Parathyroid adenoma (tissue), 2 donors: Measurements from ENCODE around the gene RIPOR3.

Source experiments
- H2AFZ ChIP-seq: fragments of 300-600 bp; sonication (generic); one replicate; pipeline ENCODE4 v1.7.0; 2017; ENCODE audit warnings: antibody characterized with exemption, mild to moderate bottlenecking
- H3K27ac ChIP-seq: fragments of 300-600 bp; sonication (generic); one replicate; pipeline ENCODE4 v1.7.0; 2017
- H3K27me3 ChIP-seq: fragments of 300-600 bp; sonication (generic); one replicate; pipeline ENCODE4 v1.7.0; 2017; ENCODE audit warnings: low read length; ENCODE audit not compliant: control insufficient read depth, insufficient read depth
- H3K36me3 ChIP-seq: fragments of 300-600 bp; sonication (generic); one replicate; pipeline ENCODE4 v1.7.0; 2017; ENCODE audit warnings: low read length; ENCODE audit not compliant: control insufficient read depth, insufficient read depth
- H3K4me1 ChIP-seq: fragments of 300-600 bp; sonication (generic); one replicate; pipeline ENCODE4 v1.7.0; 2017; ENCODE audit warnings: control low read depth
- H3K4me2 ChIP-seq: fragments of 300-600 bp; sonication (generic); one replicate; pipeline ENCODE4 v1.7.0; 2017; ENCODE audit warnings: low read length
- H3K4me3 ChIP-seq: fragments of 300-600 bp; sonication (generic); one replicate; pipeline ENCODE4 v1.7.0; 2017; ENCODE audit warnings: low read depth, low read length
- H3K79me2 ChIP-seq: fragments of 300-600 bp; sonication (generic); one replicate; pipeline ENCODE4 v1.7.0; 2017; ENCODE audit warnings: control low read depth
- H3K9ac ChIP-seq: fragments of 300-600 bp; sonication (generic); one replicate; pipeline ENCODE4 v1.7.0; 2017; ENCODE audit warnings: mild to moderate bottlenecking
- H3K9me3 ChIP-seq: fragments of 300-600 bp; sonication (generic); one replicate; pipeline ENCODE4 v1.7.0; 2017; ENCODE audit warnings: low read length; ENCODE audit not compliant: control insufficient read depth
- TF ChIP-seq, protein P1 (sequence below): fragments of 300-600 bp; sonication (generic); IDR thresholded peaks from one replicate; pipeline ENCODE4 v1.7.0; 2017; ENCODE audit warnings: antibody characterized with exemption, mild to moderate bottlenecking
- donor health status: primary hyperparathyroidism.

RIPOR3 gene

DNA sequence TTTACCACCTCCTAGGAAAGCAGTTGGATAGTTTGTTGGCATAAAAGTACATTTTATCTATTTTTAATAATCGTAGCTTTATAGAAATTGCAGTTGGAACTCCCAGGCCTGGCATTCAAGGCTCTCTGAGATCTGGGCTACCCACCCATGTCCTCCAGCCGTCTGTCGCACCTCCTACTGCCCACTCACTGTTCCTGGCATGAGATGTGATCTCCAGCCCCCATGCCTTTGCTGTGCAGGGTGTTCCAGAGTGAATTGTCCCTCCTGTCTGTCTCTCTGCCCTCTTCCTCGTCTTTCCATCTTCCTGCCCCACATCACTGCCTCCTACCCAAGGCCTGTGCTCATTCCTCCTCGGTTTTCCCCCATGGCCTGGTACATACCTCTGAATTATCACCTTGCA is 130.5 kb downstream of the RIPOR3 start:
- H3K4me1 ChIP-seq = peaks cover 16% of the 10 kb centered on the region
- H3K4me3 ChIP-seq = no peak overlapping the region
- H3K9me3 ChIP-seq = no peaks in the 10 kb centered on the region
- no peak overlapping the region for H3K27ac ChIP-seq
- no peaks in the 10 kb centered on the region for H3K27me3 ChIP-seq
- no peak overlapping the region for H2AFZ ChIP-seq
- H3K9ac ChIP-seq = no peak overlapping the region
- no peak overlapping the region for H3K4me2 ChIP-seq
- TF ChIP-seq, protein P1, sequence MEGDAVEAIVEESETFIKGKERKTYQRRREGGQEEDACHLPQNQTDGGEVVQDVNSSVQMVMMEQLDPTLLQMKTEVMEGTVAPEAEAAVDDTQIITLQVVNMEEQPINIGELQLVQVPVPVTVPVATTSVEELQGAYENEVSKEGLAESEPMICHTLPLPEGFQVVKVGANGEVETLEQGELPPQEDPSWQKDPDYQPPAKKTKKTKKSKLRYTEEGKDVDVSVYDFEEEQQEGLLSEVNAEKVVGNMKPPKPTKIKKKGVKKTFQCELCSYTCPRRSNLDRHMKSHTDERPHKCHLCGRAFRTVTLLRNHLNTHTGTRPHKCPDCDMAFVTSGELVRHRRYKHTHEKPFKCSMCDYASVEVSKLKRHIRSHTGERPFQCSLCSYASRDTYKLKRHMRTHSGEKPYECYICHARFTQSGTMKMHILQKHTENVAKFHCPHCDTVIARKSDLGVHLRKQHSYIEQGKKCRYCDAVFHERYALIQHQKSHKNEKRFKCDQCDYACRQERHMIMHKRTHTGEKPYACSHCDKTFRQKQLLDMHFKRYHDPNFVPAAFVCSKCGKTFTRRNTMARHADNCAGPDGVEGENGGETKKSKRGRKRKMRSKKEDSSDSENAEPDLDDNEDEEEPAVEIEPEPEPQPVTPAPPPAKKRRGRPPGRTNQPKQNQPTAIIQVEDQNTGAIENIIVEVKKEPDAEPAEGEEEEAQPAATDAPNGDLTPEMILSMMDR = no peak
- no peaks in the 10 kb centered on the region for H3K36me3 ChIP-seq
- H3K79me2 ChIP-seq = peaks cover 66% of the 10 kb centered on the region

DNA sequence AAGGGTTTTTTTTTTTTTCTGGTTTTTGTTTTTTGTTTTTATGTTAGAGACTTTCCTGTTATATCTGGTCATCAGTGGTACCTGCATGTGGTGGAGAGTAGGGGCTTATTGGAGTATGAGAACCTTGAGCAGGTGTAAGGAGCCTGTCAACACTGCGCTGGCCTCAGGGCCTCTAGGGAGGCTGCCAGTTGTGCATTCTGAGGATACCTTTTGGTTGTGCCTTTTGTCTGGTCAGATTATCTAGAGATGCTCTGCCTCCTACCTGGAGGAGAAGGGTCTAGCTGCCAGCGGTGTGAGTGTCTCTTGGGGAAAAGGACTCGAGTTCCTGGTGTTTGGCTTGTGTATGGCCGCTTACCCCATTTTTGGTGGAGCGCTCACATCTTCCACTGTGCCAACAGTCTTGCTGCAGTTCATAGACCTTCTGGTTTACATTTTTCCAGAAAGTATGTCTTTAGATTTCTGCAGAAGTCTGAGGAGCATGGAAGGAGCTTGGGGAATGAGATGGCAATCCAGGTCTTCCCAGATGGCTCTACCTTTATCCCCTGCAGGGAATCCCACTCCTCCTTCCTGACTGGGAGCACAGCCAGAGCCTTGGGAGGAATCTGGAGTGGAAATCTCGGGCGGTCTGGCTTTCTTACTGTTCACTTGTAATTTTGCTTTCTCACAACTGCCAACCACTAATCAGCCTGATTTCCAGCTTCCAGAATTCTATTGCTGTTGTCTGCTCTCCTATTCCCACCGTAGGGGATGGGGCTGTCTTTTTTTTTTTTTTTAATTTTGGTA is 131.3 kb downstream of the RIPOR3 start:
- H3K79me2 ChIP-seq = peaks cover 67% of the 10 kb centered on the region
- no peaks in the 10 kb centered on the region for H3K36me3 ChIP-seq
- H3K9me3 ChIP-seq = no peaks in the 10 kb centered on the region
- peaks cover 16% of the 10 kb centered on the region for H3K4me1 ChIP-seq
- H3K27me3 ChIP-seq = no peaks in the 10 kb centered on the region
- no peak overlapping the region for H3K4me2 ChIP-seq
- no peak overlapping the region for H3K4me3 ChIP-seq
- no peak overlapping the region for H3K27ac ChIP-seq
- no peak overlapping the region for H3K9ac ChIP-seq
- TF ChIP-seq, protein P1 = no peak
- no peak overlapping the region for H2AFZ ChIP-seq

DNA sequence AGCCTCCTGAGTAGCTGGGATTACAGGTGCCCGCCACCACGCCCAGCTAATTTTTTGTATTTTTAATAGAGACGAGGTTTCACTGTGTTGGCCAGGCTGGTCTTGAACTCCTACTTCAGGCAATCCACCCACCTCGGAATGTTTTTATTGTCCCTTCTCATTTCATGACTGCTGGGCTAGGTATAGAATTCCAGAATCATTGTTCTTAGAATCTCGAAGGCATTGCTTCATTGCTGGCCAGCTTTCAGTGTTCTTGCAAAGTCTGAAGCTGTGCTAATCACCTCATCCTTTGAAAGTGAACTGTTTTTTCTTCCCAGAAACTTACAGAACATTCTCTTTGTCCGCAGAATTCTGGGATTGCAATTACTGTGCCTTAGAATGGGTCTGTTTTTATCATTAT is 132.2 kb downstream of the RIPOR3 start:
- peaks cover 12% of the 10 kb centered on the region for H3K4me1 ChIP-seq

DNA sequence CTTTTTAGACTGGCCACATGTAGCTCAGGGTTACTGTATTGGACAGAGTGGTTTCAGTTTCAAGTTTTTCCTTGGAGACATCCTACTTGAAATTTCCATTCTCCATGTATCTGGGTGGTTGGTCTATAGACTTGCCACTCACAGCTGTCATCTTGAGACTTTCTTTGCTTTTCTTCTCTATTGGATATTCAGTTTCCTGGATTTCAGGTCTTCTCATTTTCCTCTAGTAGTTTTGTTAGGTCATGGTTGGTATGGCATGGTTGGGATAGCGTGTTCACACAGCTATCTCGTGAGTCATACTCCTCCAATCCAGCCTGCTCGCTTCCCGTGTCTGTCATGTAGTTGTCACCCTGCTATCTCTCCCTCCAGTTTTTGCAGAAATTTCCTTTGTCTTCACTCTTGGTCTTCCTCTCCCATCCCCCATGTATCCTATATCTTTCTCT is 132.8 kb downstream of the RIPOR3 start:
- TF ChIP-seq, protein P1 = no peak
- Histone ChIP-seq H2AFZ (no peak overlapping the region), H3K4me1 (peaks cover 12% of the 10 kb centered on the region), H3K79me2 (peaks cover 67% of the 10 kb centered on the region), H3K9me3 (no peaks in the 10 kb centered on the region), H3K9ac (no peak overlapping the region), H3K27me3 (no peaks in the 10 kb centered on the region), H3K36me3 (no peaks in the 10 kb centered on the region), H3K27ac (no peak overlapping the region), H3K4me3 (no peak overlapping the region), H3K4me2 (no peak overlapping the region)

More for the DNA sequence above, 132.2 kb downstream of the RIPOR3 start:
- H3K4me2 ChIP-seq = no peak overlapping the region
- peaks cover 63% of the 10 kb centered on the region for H3K79me2 ChIP-seq
- no peaks in the 10 kb centered on the region for H3K36me3 ChIP-seq
- H3K9ac ChIP-seq = no peak overlapping the region
- H2AFZ ChIP-seq = no peak overlapping the region
- no peak overlapping the region for H3K27ac ChIP-seq
- no peaks in the 10 kb centered on the region for H3K9me3 ChIP-seq
- no peak overlapping the region for H3K4me3 ChIP-seq
- TF ChIP-seq, protein P1 = no peak
- H3K27me3 ChIP-seq = no peaks in the 10 kb centered on the region
